H1 (cell line): ENCODE data around the gene IL27RA. TPM values are rescaled to one million over a fixed set of nuclear protein-coding genes. Genes with fewer than 3 reads are reported as not detected.

Experiments
- CTCF ChIA-PET: fragments of 300-600 bp; sonication (Branson Sonifier 250); formaldehyde crosslinking; loops from one replicate; lab custom pipeline; 2021; ENCODE audit not compliant: partially characterized antibody; lab: Charles Lee
- POLR2A ChIA-PET: fragments of 300-600 bp; sonication (Branson Sonifier 250); formaldehyde crosslinking; loops from one replicate; lab custom pipeline; 2021; ENCODE audit warnings: inconsistent platforms; ENCODE audit not compliant: partially characterized antibody; lab: Charles Lee
- DNase-seq, 2 experiments: peaks; one replicate each; pipeline versions ENCODE4 v3.0.0 to v3.0.0-alpha.2; 2010 to 2022; ENCODE audit warnings: low spot score in 2 of 2, low read depth in 1 of 2, mixed read lengths in 1 of 2
- FAIRE-seq: peaks from 2 replicates; lab custom pipeline; 2011; peaks lifted over from hg19 to GRCh38; lab: Jason Lieb, UNC
- H2AFZ ChIP-seq: 2 replicates; pipeline ENCODE4 v1.8.1; 2012; ENCODE audit warnings: low read length, inconsistent platforms
- H2AK5ac ChIP-seq: 2 replicates; pipeline ENCODE4 v1.6.1; 2013; ENCODE audit warnings: low read depth, low read length
- H2BK120ac ChIP-seq: replicated peaks from 2 replicates; pipeline ENCODE3; 2013; ENCODE audit warnings: low read depth, low read length, inconsistent platforms
- H2BK12ac ChIP-seq: 2 replicates; pipeline ENCODE4 v1.6.1; 2013; ENCODE audit warnings: low read depth, low read length
- H2BK15ac ChIP-seq: 2 replicates; pipeline ENCODE4 v1.6.1; 2013; ENCODE audit warnings: low read length
- H2BK20ac ChIP-seq: 2 replicates; pipeline ENCODE4 v1.6.1; 2013; ENCODE audit warnings: low read length
- H2BK5ac ChIP-seq: 2 replicates; pipeline ENCODE4 v1.6.1; 2013; ENCODE audit warnings: low read depth, low read length
- H3K14ac ChIP-seq: 2 replicates; pipeline ENCODE4 v1.6.1; 2013; ENCODE audit warnings: inconsistent platforms; ENCODE audit not compliant: insufficient read length
- H3K18ac ChIP-seq: 2 replicates; pipeline ENCODE4 v1.6.1; 2013; ENCODE audit warnings: low read length; ENCODE audit errors: extremely low read depth
- H3K23ac ChIP-seq: 2 replicates; pipeline ENCODE4 v1.6.1; 2013; ENCODE audit warnings: inconsistent platforms; ENCODE audit not compliant: insufficient read length
- H3K23me2 ChIP-seq: 2 replicates; pipeline ENCODE4 v1.6.1; 2013; ENCODE audit warnings: low read depth, low read length
- H3K27ac ChIP-seq: 2 replicates; pipeline ENCODE4 v1.6.1; 2011; ENCODE audit warnings: low read depth, low read length, inconsistent platforms
- H3K27me3 ChIP-seq, 4 experiments: replicated peaks in 1 of 4; 1 replicate in 1 of 4; 2 replicates in 3 of 4; pipeline versions ENCODE4 v1.6.1 to v1.8.1; 2011 to 2013; ENCODE audit warnings: low read length in 3 of 4, mild to moderate bottlenecking in 3 of 4, inconsistent platforms in 2 of 4, mixed read lengths in 2 of 4, moderate library complexity in 1 of 4; ENCODE audit not compliant: control insufficient read depth in 3 of 4, insufficient read depth in 3 of 4; ENCODE audit errors: extremely low read depth in 1 of 4
- H3K36me3 ChIP-seq, 4 experiments: 2 replicates each; pipeline versions ENCODE4 v1.6.1 to v1.8.1; 2011 to 2013; ENCODE audit warnings: mild to moderate bottlenecking in 4 of 4, low read length in 3 of 4, moderate library complexity in 2 of 4, control low read depth in 1 of 4, inconsistent platforms in 1 of 4; ENCODE audit not compliant: insufficient read depth in 4 of 4, control insufficient read depth in 2 of 4
- H3K4ac ChIP-seq: replicated peaks from 2 replicates; pipeline ENCODE3; 2013; ENCODE audit warnings: low read length, low read depth, mixed read lengths, inconsistent platforms; ENCODE audit not compliant: insufficient read length
- H3K4me1 ChIP-seq, 4 experiments: replicated peaks in 1 of 4; 1 replicate in 1 of 4; 2 replicates in 3 of 4; pipeline versions ENCODE4 v1.6.1 to v1.8.1; 2011 to 2013; ENCODE audit warnings: low read length in 3 of 4, inconsistent platforms in 2 of 4, mixed read lengths in 1 of 4; ENCODE audit not compliant: insufficient read depth in 4 of 4, control insufficient read depth in 3 of 4
- H3K4me2 ChIP-seq, 2 experiments: 2 replicates each; pipeline versions ENCODE4 v1.6.1 to v1.8.1; 2011 to 2013; ENCODE audit warnings: low read depth in 2 of 2, low read length in 2 of 2, control low read depth in 1 of 2, inconsistent platforms in 1 of 2, mild to moderate bottlenecking in 1 of 2; ENCODE audit not compliant: insufficient read depth in 1 of 2
- H3K4me3 ChIP-seq, 4 experiments: fragments of 200-600, 300-600 bp in 1 of 4; sonication (generic), shearing (Covaris generic), sonication (Bioruptor Twin) in 1 of 4; 2 replicates each; pipeline versions ENCODE4 v1.5.1 to v1.8.1; 2011 to 2016; ENCODE audit warnings: low read length in 4 of 4, low read depth in 3 of 4, control low read depth in 2 of 4, inconsistent platforms in 2 of 4, mild to moderate bottlenecking in 2 of 4, mixed read lengths in 1 of 4, moderate library complexity in 1 of 4; ENCODE audit not compliant: insufficient read depth in 2 of 4; ENCODE audit errors: extremely low read depth in 1 of 4
- H3K56ac ChIP-seq: replicated peaks from 2 replicates; pipeline ENCODE3; 2013; ENCODE audit warnings: low read depth, mild to moderate bottlenecking, mixed read lengths, low read length, inconsistent platforms; ENCODE audit not compliant: insufficient read length
- H3K79me1 ChIP-seq: 2 replicates; pipeline ENCODE4 v1.6.1; 2013; ENCODE audit warnings: low read depth, low read length, control low read depth
- H3K79me2 ChIP-seq, 2 experiments: 2 replicates each; pipeline versions ENCODE4 v1.6.1 to v1.8.1; 2012 to 2013; ENCODE audit warnings: low read length in 2 of 2, mild to moderate bottlenecking in 2 of 2, inconsistent platforms in 1 of 2; ENCODE audit not compliant: insufficient read depth in 2 of 2, control insufficient read depth in 1 of 2
- H3K9ac ChIP-seq, 4 experiments: replicated peaks in 1 of 4; 1 replicate in 1 of 4; 2 replicates in 3 of 4; pipeline versions ENCODE4 v1.6.1 to v1.8.1; 2011 to 2013; ENCODE audit warnings: low read depth in 3 of 4, low read length in 3 of 4, control low read depth in 2 of 4, mild to moderate bottlenecking in 2 of 4, moderate library complexity in 2 of 4, inconsistent platforms in 1 of 4; ENCODE audit errors: extremely low read depth in 1 of 4
- H3K9me3 ChIP-seq, 2 experiments: 2 replicates each; pipeline versions ENCODE4 v1.6.1 to v1.8.1; 2012 to 2013; ENCODE audit warnings: mild to moderate bottlenecking in 2 of 2, moderate library complexity in 2 of 2, control low read depth in 1 of 2, inconsistent platforms in 1 of 2, low read depth in 1 of 2, low read length in 1 of 2, mixed read lengths in 1 of 2; ENCODE audit not compliant: insufficient read depth in 2 of 2
- H4K20me1 ChIP-seq, 2 experiments: replicated peaks in 1 of 2; 2 replicates each; pipeline versions ENCODE3 to v1.8.1; 2011 to 2013; ENCODE audit warnings: inconsistent platforms in 2 of 2, low read length in 2 of 2, mild to moderate bottlenecking in 1 of 2; ENCODE audit not compliant: insufficient read depth in 2 of 2, control insufficient read depth in 1 of 2
- H4K5ac ChIP-seq: 2 replicates; pipeline ENCODE4 v1.6.1; 2013; ENCODE audit warnings: low read length, low read depth, mixed read lengths, inconsistent platforms; ENCODE audit not compliant: insufficient read length
- H4K8ac ChIP-seq: 2 replicates; pipeline ENCODE4 v1.8.0; 2013; ENCODE audit warnings: mild to moderate bottlenecking, moderate library complexity, low read length, inconsistent platforms; ENCODE audit not compliant: insufficient read depth; ENCODE audit errors: extremely low read depth
- H4K91ac ChIP-seq: replicated peaks from 2 replicates; pipeline ENCODE3; 2013; ENCODE audit warnings: low read length, mixed read lengths, inconsistent platforms; ENCODE audit not compliant: insufficient read length
- CBX8 ChIP-seq: fragments of 300-800, 300-1000 bp; sonication (generic); IDR thresholded peaks from 2 replicates; pipeline ENCODE4 v1.7.1; 2016; ENCODE audit warnings: low read depth, low read length, borderline replicate concordance
- EZH2 ChIP-seq: fragments of 200-600 bp; sonication (generic); IDR thresholded peaks from 2 replicates; pipeline ENCODE4 v1.7.1; 2012; ENCODE audit warnings: low read depth, mild to moderate bottlenecking, moderate library complexity, low read length, inconsistent platforms; ENCODE audit not compliant: severe bottlenecking
- GABPA ChIP-seq: IDR thresholded peaks from 2 replicates; pipeline ENCODE4 v1.6.1; 2011; ENCODE audit warnings: mild to moderate bottlenecking, low read length, moderate library complexity, borderline replicate concordance; ENCODE audit not compliant: insufficient read depth
- JUND ChIP-seq: IDR thresholded peaks from 2 replicates; pipeline ENCODE4 v1.6.1; 2011; ENCODE audit warnings: mild to moderate bottlenecking, improper control_type of control experiment, low read length
- KDM4A ChIP-seq: IDR thresholded peaks from one replicate; pipeline ENCODE4 v1.7.1; 2012; ENCODE audit warnings: low read depth, mild to moderate bottlenecking, moderate library complexity, low read length, inconsistent platforms; ENCODE audit not compliant: severe bottlenecking
- PHF8 ChIP-seq: fragments of 200-600 bp; sonication (generic); conservative IDR thresholded peaks from 2 replicates; pipeline ENCODE4 v1.7.1; 2012; ENCODE audit warnings: low read depth, mild to moderate bottlenecking, inconsistent platforms, low read length, moderate library complexity
- SUZ12 ChIP-seq: fragments of 200-600 bp; sonication (generic); IDR thresholded peaks from 2 replicates; pipeline ENCODE4 v1.6.1; 2012; ENCODE audit warnings: mild to moderate bottlenecking, inconsistent platforms, low read length, moderate library complexity, mixed read lengths
- WGBS, 2 experiments: shearing (Covaris generic) in 1 of 2; methylation state at CpG; one replicate each; pipeline versions ENCODE4 v1.1.6 to v1.1.7; 2013 to 2015; ENCODE audit warnings: low lambda C conversion rate in 2 of 2, mixed read lengths in 2 of 2, inconsistent platforms in 1 of 2, low coverage in 1 of 2, missing lambda C conversion rate in 1 of 2; ENCODE audit not compliant: insufficient replicate concordance in 2 of 2, insufficient coverage in 1 of 2, insufficient read length in 1 of 2; ENCODE audit errors: extremely low coverage in 1 of 2, missing lambda C conversion rate in 1 of 2; 5-methylcytosine and 5-hydroxymethylcytosine counted together
- polyA plus RNA-seq, 7 experiments: library from polyadenylated mRNA; depleted of rRNA in 3 of 7; stranded (reverse) in 5 of 7; unstranded in 2 of 7; fragments of >200 nt in 5 of 7; fragments of 200-250 nt in 2 of 7; gene quantifications; 1 replicate in 5 of 7; 2 replicates in 1 of 7; 4 replicates in 1 of 7; pipeline versions ENCODE4 v1.2.1 to v1.2.3, GENCODE V29; 2011 to 2013; ENCODE audit warnings: missing spikeins in 2 of 7, mixed read lengths in 2 of 7
- total RNA-seq: library from RNA; stranded (reverse); fragmentation: NEBNext Ultra II Directional; extraction: Animal tissue kit (Norgen Biotek cat#: 25700); gene quantifications from 2 replicates; pipeline ENCODE4 v1.2.1, GENCODE V29; 2021

Gene IL27RA
- total and polyA plus RNA-seq, 2 of the 8 experiments (the other 6 are each of a cell fraction or from before 2014, with no cell fraction given) = 9.9 to 14.7 TPM

DNA sequence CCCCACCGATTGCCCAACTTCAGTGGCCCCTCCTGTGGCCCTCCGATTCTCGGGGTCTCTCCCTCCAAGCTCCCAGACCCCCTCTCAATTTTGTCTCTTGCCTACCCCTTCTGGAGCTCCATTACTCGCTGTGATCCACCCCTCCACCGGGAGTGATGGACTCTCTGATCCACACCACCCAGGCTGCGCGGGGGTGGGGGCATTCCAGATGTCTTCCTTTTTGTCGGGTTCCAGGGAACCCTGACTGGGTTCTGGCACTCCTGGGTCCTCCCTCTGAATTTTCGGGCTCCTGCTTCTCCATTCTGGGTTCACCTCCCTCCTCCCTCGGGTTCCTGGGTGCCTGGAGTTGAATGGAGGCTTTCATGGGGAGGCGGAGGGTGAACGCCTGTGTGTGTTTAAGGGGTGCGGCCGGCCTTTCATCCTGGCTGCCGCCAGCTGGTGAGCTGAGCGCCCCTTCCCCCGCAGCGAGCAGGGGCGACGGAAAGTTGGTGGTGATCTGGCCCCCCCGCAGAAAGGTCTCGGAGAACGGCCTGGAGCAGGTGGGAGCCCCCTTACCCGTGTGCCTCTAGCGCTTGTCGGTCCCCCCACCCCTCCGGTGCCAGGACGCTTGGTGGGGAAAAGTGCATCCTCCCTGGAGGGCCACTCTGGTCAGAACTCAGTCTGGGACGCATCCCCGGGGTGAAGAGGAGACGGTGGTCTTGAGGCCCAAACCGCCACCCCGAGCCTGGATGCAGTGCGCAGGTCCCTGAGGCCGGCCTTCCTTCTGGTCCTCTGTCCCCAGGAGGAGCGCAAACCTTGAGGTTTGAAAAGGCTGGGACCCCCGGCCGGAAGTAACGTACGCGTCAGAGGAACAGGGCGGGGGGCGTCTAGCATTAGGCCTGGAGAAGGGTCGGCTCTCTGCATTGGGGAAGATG lies 42.6 kb downstream of the IL27RA start:
- H3K27me3 ChIP-seq = peaks cover 17 to 40% (median 32%) of the 10 kb centered on the region in 4 experiments
- H4K8ac ChIP-seq = peak overlapping the region; percentile 62
- POLR2A ChIA-PET = interaction anchor here (0.7 to 2.6 kb wide), 5 partner anchors 18 to 193 kb away, joined by 3 to 10 read pairs (median 3); partner anchors contain the start of gene IL27RA

More for the DNA sequence above, 42.6 kb downstream of the IL27RA start:
- Histone ChIP-seq H2BK120ac (no peak overlapping the region), H3K27ac (no peak overlapping the region), H3K9ac (no peak overlapping the region; a peak in 2 of 7 replicates), H3K9me3 (no peaks in the 10 kb centered on the region; a peak in 1 of 4 replicates), H4K20me1 (peaks cover 0 to 2% of the 10 kb centered on the region in 2 experiments), H3K4me2 (peak overlapping the region; percentile 57 to 98), H3K18ac (peak overlapping the region; percentile 32; the same call in 1 of the 2 replicates), H3K36me3 (no peaks in the 10 kb centered on the region), H2BK5ac (no peak overlapping the region), H3K23me2 (peaks cover 18% of the 10 kb centered on the region; the same call in 1 of the 2 replicates), H3K79me1 (no peaks in the 10 kb centered on the region), H3K14ac (no peak overlapping the region), H3K4me3 (peak overlapping the region; percentile 42 to 66 (median 50)), H2BK15ac (no peak overlapping the region), H3K56ac (no peak overlapping the region), H4K91ac (no peak overlapping the region), H2AK5ac (no peak overlapping the region), H2BK12ac (no peak overlapping the region), H4K5ac (no peak overlapping the region), H3K23ac (no peak overlapping the region), H3K4ac (no peak overlapping the region), H2BK20ac (no peak overlapping the region), H3K4me1 (peaks cover 0 to 15% (median 9%) of the 10 kb centered on the region in 4 experiments; a peak in 5 of 7 replicates), H3K79me2 (no peaks in the 10 kb centered on the region), H2AFZ (peak overlapping the region; percentile 64; the same call in 1 of the 2 replicates)
- FAIRE-seq = no peak
- TF ChIP-seq KDM4A = peak; percentile 17
- TF ChIP-seq SUZ12 = 0 out of 2 replicates have a peak, but pooled peaks have one; percentile 59
- TF ChIP-seq GABPA = no peak
- 0 out of 2 replicates have a peak, but pooled peaks have one; percentile 23 for TF ChIP-seq PHF8
- peak; percentile 64 for TF ChIP-seq EZH2
- TF ChIP-seq JUND = no peak
- TF ChIP-seq CBX8 = no peak
- CTCF ChIA-PET = interaction anchor here (0.6 to 7.0 kb wide), 23 partner anchors 8 to 216 kb away, joined by 3 to 103 read pairs (median 4); partner anchors contain the start of genes C19orf67, NANOS3 and PALM3
- 16% methylated on average over 38 of the region's 44 CpGs; no CpG with 5 or more reads in 1 of the 2 experiments for WGBS, 2 experiments
- peak in 1 of 2 experiments; percentile 64 for DNase-seq
